HG02642 (cell line): Measurements from ENCODE around the gene GRM5.

Experiments
- ATAC-seq: cut with Tn5 transposase; IDR thresholded peaks from one replicate; pipeline ENCODE4 v1.9.1; 2021; ENCODE audit warnings: mild to moderate bottlenecking; ENCODE audit not compliant: unreplicated experiment, poor library complexity

Gene GRM5

DNA sequence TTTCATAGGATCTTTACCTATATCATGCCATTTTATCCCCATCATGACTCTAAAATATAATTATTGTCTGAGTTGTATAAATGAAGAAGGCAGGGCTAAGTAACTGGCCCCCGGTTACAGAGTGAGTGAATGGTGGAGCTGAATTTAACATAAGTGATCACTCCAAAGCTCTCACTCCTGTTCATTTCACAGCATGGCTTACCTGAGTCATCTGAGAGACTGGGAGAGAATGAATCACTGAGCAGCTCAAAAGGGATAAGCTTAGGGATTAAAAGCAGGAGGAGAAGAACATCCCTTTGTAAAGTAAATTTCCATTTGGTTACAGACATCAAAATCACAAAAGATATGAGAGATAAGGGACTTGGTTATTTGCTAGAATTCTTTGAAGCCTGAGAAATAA lies 434.3 kb downstream of the GRM5 start:
- ATAC-seq = no peak

DNA sequence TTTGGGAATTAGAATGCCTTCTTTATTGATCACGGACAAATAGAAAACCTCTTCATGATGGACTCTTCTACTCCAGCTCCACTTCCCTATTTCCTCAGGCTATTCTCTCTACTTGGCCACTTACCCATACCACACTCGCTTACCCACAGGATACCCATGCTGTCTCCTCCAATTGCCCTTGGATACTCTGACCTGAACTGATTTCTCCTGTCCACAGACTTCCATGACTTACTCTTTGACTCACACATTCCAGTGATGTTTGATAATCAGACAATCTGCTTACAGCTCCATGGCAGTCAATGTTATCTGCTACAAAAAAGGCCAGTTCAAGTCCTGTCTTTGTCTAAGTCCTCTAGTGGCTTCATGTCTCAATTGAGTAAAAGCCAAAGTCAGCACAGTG lies 436.3 kb downstream of the GRM5 start:
- ATAC-seq = no peak

DNA sequence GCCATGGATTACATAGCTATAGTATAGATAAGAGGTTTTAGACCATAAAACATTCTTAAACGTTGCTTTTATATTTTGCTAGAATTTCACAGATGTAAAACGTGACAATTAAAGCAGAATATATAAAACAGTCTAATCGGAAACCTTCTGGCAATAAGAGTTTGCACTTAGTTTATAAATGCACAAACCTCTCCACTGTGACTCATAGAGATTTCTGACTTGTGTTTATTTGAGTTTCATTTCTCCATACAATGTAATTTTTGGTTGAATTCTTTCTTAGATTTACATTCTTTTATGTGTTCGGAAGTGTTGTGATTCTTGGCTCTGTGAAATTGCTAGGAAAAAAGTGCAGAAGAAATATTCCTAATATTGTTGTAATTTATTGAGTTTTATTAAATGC lies 439.6 kb downstream of the GRM5 start:
- ATAC-seq = no peak

DNA sequence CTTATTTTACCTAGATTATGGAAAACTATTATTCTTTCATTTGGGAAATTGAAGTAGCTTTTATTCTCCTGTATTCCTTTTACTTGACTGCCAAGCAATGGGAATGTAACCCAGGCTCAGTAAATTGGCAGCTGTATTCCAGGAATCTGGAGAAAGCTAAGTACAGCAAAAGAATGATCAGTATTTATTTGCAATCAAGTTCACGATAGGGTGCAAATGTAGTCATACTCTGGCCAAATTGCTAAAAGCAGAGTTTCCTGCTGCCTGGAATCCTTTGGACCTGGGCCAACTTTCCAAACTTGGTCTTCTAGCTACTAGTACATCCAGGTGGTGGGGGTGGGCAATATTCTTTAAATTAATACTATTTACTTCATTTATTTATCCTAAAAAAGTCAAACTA lies 442.3 kb downstream of the GRM5 start:
- ATAC-seq = no peak

DNA sequence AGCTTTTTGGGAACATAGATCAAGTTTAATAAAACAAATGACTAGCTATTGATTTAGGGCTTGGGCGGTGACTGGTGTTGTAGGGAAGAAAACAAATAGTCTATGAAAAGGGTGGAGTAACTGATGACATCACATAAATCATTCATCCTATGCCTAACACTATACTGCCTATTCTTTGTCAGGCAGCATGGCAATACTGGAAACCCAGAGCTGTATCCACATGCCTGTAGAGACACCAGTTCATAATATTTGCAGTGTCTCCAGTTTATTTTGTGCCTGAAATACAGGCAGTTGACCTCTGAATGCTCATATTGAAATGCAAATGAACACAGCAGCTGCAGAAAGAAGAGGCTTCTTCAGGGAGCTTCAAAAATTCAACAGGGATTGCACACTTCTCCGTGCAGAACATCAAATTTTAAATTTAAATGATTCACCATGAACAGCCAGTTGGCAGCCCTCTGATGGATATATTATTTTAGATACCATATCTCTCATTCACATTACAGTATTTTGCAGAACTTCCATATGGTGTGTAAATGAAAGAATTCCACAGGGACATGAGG lies 445.1 kb downstream of the GRM5 start:
- no peak for ATAC-seq

DNA sequence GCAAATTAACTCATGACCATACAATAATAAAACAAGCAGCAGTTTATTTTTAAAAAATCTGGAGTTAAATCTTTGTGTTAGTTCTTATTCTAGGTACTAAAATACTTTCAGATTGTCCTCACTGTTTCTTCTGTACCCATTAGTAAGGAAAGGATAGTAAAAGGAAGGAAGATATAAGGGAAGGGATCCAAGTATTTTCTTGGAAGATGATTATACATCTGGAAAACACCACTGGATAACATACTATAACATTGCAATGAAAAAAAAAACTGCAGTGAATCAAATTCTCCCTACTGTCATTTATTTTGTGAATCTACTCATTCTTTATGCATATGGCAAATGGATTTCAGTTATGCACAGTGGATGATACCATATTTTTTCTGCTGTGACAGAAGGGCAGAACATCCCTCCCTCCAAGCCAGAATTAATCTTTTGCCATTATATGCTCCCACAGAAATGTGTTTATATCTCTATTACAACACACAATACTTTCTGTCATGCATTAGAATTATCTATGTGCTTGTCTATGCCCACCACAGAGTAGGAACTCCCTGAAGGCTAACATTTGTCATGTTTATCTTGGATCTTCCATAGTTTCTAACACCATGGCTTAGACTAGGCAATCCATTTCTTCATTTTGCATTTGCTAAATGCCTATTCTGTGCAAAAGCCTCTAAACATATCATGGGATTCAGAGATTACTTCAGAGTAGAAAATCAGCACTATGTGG lies 446.0 kb downstream of the GRM5 start:
- ATAC-seq = no peak

DNA sequence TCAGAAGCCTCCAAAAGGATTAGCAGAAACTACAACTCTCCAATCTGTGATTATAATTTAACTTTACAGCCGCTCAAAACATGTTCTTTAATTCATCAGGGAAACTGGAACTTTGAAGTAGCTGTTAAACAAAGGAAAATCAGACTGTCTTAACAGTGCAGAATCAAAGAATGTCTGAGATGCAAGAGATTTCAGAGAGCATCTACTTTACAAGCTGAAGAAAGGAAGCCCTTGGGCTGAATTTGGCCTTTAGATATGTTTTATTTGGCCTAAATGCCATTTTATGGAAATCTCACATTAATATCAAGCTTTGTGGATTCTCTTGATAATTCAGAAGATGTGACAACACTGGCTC lies 446.7 kb downstream of the GRM5 start:
- no peak for ATAC-seq

DNA sequence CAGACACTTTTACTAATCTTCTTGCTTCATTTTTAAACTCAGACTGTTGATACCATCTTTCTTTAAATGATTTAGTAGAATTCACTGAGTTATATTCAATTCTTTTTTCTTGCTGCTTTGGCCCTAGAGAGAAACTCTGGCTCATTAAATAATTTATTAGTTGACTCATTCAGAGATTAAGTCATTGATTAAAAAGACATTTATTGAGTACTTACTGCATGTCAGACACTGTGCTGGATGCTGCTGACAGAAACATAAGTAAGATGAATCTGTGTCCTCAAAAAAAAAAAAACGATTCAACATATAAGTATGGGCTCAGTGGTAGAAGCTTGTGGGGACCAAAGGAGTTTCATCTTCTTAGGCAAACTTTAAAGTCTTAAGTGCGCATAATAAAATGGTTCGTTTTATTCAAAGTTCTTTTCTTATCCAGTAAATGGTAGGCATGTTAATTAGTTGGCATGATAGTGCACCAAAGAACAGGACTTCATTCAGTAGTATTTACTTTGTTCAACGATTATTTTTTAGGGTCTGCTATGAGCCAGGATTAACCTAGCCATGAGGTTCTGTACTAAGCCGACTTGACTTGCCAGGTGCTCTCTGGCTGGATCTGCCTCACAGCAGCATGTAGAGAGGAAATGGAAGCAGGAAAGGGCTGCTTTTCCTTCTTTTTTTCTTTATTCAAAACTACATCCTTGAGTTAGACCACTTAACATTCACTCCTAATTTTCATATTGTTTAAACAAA lies 447.3 kb downstream of the GRM5 start:
- ATAC-seq = no peak

DNA sequence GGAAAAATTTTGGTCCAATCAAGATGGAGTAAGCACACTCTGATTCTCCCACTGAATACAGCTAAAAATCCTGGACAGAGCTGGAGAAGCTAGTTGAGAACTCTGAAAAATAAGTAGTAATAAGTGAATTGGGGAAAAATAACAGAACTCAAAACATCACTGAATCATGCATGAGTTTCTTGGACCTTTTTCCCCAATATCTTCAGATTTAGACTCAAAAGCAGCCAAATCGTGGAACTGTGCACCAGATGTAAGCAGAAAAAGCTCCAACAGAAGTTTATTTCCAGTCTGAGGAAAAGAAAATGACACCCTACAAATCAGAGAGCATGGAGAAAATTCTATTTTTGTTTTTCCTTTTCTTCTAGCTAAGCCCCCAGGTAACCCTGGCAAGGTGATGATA lies 448.6 kb downstream of the GRM5 start:
- ATAC-seq = no peak

DNA sequence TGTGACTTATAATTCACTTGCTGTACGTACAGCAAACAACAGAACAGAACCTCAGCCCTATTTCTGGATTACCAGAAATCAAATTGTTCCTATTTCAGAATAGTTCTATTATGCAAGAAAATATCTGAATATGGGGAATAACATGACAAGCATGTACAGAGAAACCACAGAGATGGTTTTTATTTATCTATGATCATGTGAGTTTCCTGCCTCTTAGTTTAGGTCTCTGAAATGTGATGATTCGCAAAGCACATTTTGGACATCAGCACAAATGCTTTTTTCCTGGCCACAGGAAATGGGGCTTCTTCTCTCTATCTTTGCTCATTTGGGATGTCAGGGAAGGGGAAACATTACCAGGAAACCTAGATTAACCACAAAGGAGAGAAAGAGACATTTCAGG lies 461.5 kb downstream of the GRM5 start:
- no peak for ATAC-seq

DNA sequence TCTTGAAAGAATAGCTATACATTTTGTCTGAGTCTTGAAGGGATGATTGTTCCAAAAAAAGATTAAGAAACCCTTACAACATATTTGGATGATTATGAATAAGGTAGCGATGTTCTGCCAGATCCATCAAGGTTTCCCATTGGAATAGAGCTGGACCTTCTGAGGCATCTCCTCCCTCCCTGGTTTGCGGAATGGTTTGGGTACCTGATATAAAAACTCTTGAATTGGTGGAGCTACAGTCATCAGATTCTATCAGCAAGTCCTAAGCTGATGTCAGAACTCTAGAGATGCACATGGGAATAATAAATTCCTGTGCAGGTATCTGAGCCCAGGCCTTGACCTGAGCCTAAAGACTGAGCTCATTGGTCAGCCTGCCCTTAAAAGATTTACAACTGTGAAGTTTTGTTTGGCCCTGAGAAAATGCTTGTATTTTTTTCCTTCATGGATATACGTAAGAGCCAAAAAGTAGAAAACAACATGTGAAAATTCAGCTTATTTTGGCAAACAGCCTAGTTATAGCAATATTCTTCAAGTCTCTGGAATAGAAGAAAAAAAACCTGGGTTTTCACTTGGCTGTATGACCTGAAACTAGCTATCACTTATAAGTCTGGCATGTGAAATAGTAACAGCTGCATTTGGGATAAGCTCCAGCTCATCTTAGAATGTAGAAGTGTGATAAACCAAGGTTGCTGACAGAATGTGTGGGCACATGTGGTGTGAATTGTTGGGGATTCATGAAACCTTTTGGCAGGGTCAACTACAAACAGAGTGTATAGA lies 462.5 kb downstream of the GRM5 start:
- no peak for ATAC-seq

DNA sequence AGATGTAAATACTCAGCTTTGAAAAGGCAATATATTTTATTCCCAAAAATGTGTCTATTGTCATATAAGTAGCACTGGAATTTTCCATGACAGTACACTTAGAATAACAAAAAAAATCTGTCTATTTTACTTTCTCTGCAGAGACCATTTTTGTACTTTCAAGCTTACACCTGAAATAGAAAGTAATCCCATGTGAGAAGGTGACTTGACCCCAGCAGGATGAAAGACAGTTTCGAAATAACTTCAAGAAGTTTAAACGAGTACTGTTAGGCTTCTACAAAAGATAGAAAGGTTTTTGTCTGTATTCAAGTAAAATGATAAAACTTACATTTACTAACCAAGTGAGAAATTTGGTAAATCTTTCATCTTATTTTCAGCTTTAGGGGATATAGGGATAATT lies 468.4 kb downstream of the GRM5 start:
- ATAC-seq = no peak

DNA sequence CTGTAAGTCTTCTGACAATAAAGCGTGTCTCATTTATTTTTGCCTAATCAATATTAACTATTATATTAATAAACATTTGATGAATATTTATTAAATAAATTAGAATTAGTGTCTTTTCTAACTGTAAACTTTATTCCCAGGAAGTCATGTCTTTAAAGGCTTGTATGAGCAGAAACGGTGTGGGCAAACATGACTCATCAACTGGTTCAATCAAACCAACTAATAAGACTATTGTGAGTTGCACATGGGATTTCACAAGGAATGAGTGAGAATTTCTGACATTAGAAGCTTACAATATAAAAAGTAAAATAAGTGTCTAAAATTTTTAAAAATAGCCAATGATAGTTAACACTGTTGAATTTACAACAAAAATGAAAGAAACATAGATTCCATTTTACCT lies 469.0 kb downstream of the GRM5 start:
- ATAC-seq = no peak

DNA sequence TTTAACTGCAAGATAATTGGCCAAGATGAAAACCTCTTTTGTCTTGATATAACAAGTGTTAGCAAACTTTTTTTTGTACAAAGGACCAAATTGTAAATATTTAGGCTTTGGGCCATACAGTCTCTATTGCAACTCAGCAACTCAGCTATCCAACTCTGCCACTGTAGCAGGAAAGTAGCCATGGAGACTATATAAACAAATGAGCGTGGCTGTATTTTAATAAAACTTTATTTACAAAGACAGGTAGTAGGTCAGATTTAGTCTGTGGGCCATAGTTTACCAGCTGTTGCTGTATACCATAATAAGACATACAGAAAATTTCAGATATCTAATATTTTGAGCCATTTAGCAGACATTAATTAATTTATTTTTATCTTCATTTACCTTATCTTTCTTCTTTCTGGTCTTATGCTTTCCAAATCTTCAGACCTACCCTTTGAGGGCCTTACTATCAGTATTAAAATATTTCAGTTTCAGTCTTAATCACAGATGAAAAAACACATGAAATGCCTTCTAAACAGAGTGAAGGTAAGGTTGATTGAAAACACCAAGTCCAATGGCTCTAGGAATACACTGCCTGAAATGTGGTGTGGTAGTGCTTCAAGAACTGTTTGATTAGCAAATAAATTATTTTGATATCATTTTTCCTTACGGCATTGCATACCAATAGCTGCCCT lies 471.4 kb downstream of the GRM5 start:
- ATAC-seq = no peak

DNA sequence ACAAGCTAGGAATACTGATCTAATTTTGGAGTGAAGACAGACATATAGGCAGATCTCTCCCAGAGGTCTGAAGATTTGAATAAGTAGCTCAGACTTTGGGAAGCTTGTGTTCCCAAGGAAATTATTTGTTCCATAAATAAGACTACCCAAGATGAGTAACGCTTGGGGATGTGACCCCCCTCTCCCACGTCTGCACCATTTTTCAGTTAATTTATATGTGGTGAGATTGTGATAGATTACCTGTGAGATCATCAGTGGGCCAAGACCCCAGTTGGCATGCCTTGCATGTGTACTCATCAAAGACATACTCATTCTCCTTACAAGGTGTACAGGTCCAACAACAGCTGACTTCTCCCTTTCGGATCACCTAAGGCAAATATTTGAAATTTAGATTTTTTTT lies 475.4 kb downstream of the GRM5 start:
- no peak for ATAC-seq

DNA sequence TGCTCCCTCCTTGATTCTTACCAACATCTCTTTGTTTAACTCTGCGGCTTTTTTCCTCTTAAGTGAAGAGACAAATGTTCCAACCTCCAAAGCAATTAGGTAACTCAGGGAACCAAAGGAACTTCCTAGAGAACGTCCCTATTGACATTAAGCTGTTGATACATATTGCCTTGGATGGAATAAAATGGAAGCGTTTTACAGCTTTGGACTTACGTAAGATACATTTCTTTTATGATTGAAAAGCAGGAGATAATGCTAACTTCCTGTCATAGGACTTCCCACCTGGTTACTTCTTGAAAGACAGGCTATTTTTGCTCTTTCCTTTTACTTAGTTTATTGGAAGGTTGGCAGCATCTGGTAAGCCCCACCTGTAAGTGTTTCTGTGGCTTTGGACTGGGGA lies 482.5 kb downstream of the GRM5 start:
- ATAC-seq = no peak

DNA sequence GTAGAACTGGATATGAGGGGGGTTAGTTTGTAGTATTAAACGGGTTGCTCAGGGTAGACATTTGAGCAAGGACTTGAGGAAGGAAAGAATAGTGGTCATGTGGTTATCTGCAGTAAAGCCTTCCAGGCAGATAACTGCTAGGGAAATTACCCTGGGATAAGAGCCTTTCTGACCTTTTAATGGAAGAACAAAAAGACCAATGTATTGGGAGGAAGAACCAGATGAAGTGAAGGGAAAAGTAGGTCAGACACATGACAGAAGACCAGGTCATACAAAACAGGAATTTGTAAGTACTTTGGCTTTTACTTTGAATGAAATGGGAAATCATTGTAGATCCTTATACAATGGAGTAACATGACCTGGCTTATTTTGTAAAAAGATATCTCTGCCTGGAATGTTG lies 486.3 kb downstream of the GRM5 start:
- ATAC-seq = no peak

DNA sequence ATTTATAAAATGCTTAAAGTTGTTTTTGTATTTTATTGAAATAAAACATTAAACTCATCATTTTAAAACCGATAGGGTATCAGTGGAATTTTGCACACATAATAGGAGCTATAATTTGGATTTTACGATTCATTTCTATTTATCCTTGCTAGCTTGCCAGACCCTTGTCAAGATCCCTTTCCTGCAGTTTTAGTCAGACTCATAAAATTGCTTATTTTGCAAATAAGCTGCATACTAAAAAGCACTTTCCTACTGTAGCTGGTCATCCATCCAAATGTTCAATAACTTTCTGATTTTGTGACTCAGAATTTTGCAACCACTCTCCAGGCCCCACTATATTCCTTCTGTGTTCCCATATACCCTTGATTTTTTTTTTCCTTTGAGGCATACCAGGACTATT lies 489.0 kb downstream of the GRM5 start:
- no peak for ATAC-seq

DNA sequence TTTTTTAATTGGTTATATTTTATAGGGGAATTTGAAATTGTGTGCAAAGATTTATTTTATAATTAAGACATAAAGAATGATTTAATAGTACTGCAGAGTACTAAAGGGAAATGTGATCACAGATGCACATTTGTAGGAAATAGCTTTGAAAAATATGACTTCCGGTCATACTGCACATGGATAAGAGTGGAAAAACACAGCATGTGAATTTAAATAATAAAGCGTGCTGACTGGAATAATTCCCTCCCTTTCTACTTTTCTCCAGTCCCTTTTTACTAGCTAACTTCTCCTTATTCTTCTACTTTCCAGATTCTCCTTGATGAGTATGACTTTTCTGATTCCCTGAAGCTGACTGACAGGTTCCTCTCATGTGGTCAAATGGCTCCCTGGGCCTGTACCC lies 489.9 kb downstream of the GRM5 start:
- no peak for ATAC-seq

DNA sequence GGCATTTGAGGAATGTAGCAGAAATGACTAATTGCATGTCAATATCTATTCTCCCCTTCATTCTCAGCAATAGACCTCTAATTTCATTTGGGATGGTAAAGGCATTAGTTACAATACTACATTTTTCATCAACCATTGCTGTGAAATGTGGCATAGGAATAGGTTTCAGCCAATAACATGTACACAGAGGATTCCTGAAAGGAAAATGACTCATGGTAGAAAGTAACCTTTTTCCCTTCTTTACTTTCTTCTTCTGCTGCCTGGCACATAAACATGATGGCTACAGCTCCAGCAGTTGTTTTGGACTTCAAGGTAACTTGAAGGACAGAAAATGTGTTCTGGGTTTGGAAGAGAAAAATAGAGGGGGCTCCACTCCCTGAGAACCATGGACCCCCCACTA lies 496.4 kb downstream of the GRM5 start:
- no peak for ATAC-seq

DNA sequence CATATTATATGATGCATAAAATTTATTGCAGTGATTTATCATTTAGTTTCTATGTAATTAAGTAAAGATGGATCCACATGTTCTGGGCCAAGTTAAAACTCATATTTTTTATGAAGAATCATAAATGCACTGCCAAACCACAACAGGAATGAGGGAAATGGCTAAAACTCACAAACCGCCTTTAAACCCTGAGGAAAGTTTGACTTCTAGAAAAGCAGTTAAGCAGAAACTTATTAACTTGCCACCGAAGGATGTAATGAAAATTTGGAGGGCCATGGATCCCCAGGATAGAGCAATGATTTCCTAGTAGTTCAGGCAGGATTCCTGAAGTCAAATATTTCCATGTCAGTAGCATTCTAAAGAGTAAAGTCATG lies 510.0 kb downstream of the GRM5 start:
- no peak for ATAC-seq
